Activated naive CD4-positive, alpha-beta T cell treated with anti-CD3 and anti-CD28 coated beads, Interleukin-2, amount 50 U/mL, for 24 hours (primary cell): ENCODE data around the gene ZFP90.

Experiments
- H3K27ac Mint-ChIP-seq: one replicate; pipeline ENCODE4 v1.8.0; 2021; ENCODE audit warnings: mild to moderate bottlenecking, mixed read lengths
- H3K27me3 Mint-ChIP-seq: one replicate; pipeline ENCODE4 v1.8.0; 2021; ENCODE audit warnings: mixed read lengths
- H3K36me3 Mint-ChIP-seq: one replicate; pipeline ENCODE4 v1.8.0; 2021; ENCODE audit warnings: mixed read lengths
- H3K4me1 Mint-ChIP-seq: one replicate; pipeline ENCODE4 v1.8.0; 2021; ENCODE audit warnings: mixed read lengths
- H3K4me3 Mint-ChIP-seq: one replicate; pipeline ENCODE4 v1.8.0; 2021; ENCODE audit warnings: mild to moderate bottlenecking, mixed read lengths
- H3K9me3 Mint-ChIP-seq: one replicate; pipeline ENCODE4 v1.8.0; 2021; ENCODE audit warnings: mixed read lengths

Gene ZFP90

GRCh38 chr16:68508641-68509240, 30.4 kb upstream of the ZFP90 start:
- no peak overlapping the region for H3K27ac Mint-ChIP-seq
- no peaks in the 10 kb centered on the region for H3K36me3 Mint-ChIP-seq
- H3K4me3 Mint-ChIP-seq: no peak overlapping the region
- no peaks in the 10 kb centered on the region for H3K27me3 Mint-ChIP-seq
- no peaks in the 10 kb centered on the region for H3K9me3 Mint-ChIP-seq
- H3K4me1 Mint-ChIP-seq: peaks cover 3% of the 10 kb centered on the region

GRCh38 chr16:68509381-68509780, 29.7 kb upstream of the ZFP90 start:
- H3K4me3 Mint-ChIP-seq: no peak overlapping the region
- no peaks in the 10 kb centered on the region for H3K27me3 Mint-ChIP-seq
- no peak overlapping the region for H3K27ac Mint-ChIP-seq
- no peaks in the 10 kb centered on the region for H3K36me3 Mint-ChIP-seq
- H3K9me3 Mint-ChIP-seq: no peaks in the 10 kb centered on the region
- peaks cover 3% of the 10 kb centered on the region for H3K4me1 Mint-ChIP-seq

- Mint-ChIP-seq H3K9me3 (no peaks in the 10 kb centered on the region), H3K27ac (no peak overlapping the region), H3K4me1 (peaks cover 3% of the 10 kb centered on the region), H3K36me3 (no peaks in the 10 kb centered on the region), H3K4me3 (no peak overlapping the region), H3K27me3 (no peaks in the 10 kb centered on the region)
Measured at GRCh38 chr16:68510775-68511174, 28.3 kb upstream of the ZFP90 start.

- Mint-ChIP-seq H3K27me3 (no peaks in the 10 kb centered on the region), H3K4me1 (peaks cover 3% of the 10 kb centered on the region), H3K9me3 (no peaks in the 10 kb centered on the region), H3K36me3 (no peaks in the 10 kb centered on the region), H3K4me3 (no peak overlapping the region), H3K27ac (no peak overlapping the region)
Measured at GRCh38 chr16:68512183-68512582, 26.9 kb upstream of the ZFP90 start.

GRCh38 chr16:68512742-68513141, 26.3 kb upstream of the ZFP90 start:
- Mint-ChIP-seq H3K9me3 (no peaks in the 10 kb centered on the region), H3K27me3 (no peaks in the 10 kb centered on the region), H3K36me3 (no peaks in the 10 kb centered on the region), H3K4me3 (no peak overlapping the region), H3K4me1 (peaks cover 3% of the 10 kb centered on the region), H3K27ac (no peak overlapping the region)

GRCh38 chr16:68514511-68514910, 24.6 kb upstream of the ZFP90 start:
- H3K4me1 Mint-ChIP-seq: peaks cover 3% of the 10 kb centered on the region
- H3K27ac Mint-ChIP-seq: no peak overlapping the region
- no peaks in the 10 kb centered on the region for H3K27me3 Mint-ChIP-seq
- no peaks in the 10 kb centered on the region for H3K9me3 Mint-ChIP-seq
- no peak overlapping the region for H3K4me3 Mint-ChIP-seq
- H3K36me3 Mint-ChIP-seq: no peaks in the 10 kb centered on the region

GRCh38 chr16:68517606-68518166, 21.4 kb upstream of the ZFP90 start:
- H3K27ac Mint-ChIP-seq: no peak overlapping the region
- no peaks in the 10 kb centered on the region for H3K9me3 Mint-ChIP-seq
- H3K4me1 Mint-ChIP-seq: peaks cover 9% of the 10 kb centered on the region
- H3K4me3 Mint-ChIP-seq: no peak overlapping the region
- H3K27me3 Mint-ChIP-seq: no peaks in the 10 kb centered on the region
- H3K36me3 Mint-ChIP-seq: no peaks in the 10 kb centered on the region

GRCh38 chr16:68519225-68519745, 19.8 kb upstream of the ZFP90 start:
- no peak overlapping the region for H3K4me3 Mint-ChIP-seq
- no peaks in the 10 kb centered on the region for H3K36me3 Mint-ChIP-seq
- H3K4me1 Mint-ChIP-seq: peaks cover 9% of the 10 kb centered on the region
- H3K27ac Mint-ChIP-seq: no peak overlapping the region
- no peaks in the 10 kb centered on the region for H3K27me3 Mint-ChIP-seq
- no peaks in the 10 kb centered on the region for H3K9me3 Mint-ChIP-seq

- Mint-ChIP-seq H3K4me1 (peaks cover 9% of the 10 kb centered on the region), H3K9me3 (no peaks in the 10 kb centered on the region), H3K27me3 (no peaks in the 10 kb centered on the region), H3K36me3 (no peaks in the 10 kb centered on the region), H3K27ac (peak overlapping the region; percentile 46), H3K4me3 (peak overlapping the region; percentile 36)
Measured at GRCh38 chr16:68520649-68521086, 18.4 kb upstream of the ZFP90 start.

GRCh38 chr16:68524069-68524820, 14.8 kb upstream of the ZFP90 start:
- H3K9me3 Mint-ChIP-seq: no peaks in the 10 kb centered on the region
- H3K27ac Mint-ChIP-seq: no peak overlapping the region
- H3K4me1 Mint-ChIP-seq: peaks cover 17% of the 10 kb centered on the region
- H3K27me3 Mint-ChIP-seq: no peaks in the 10 kb centered on the region
- H3K36me3 Mint-ChIP-seq: no peaks in the 10 kb centered on the region
- H3K4me3 Mint-ChIP-seq: no peak overlapping the region

- Mint-ChIP-seq H3K4me3 (no peak overlapping the region), H3K9me3 (no peaks in the 10 kb centered on the region), H3K27ac (no peak overlapping the region), H3K4me1 (peaks cover 20% of the 10 kb centered on the region), H3K27me3 (no peaks in the 10 kb centered on the region), H3K36me3 (no peaks in the 10 kb centered on the region)
Measured at GRCh38 chr16:68526143-68526781, 12.8 kb upstream of the ZFP90 start.

- no peaks in the 10 kb centered on the region for H3K27me3 Mint-ChIP-seq
- no peaks in the 10 kb centered on the region for H3K36me3 Mint-ChIP-seq
- no peak overlapping the region for H3K27ac Mint-ChIP-seq
- no peaks in the 10 kb centered on the region for H3K9me3 Mint-ChIP-seq
- H3K4me3 Mint-ChIP-seq: no peak overlapping the region
- peaks cover 22% of the 10 kb centered on the region for H3K4me1 Mint-ChIP-seq
Measured at GRCh38 chr16:68526782-68527145, 12.3 kb upstream of the ZFP90 start.

- Mint-ChIP-seq H3K9me3 (no peaks in the 10 kb centered on the region), H3K4me3 (no peak overlapping the region), H3K4me1 (peaks cover 22% of the 10 kb centered on the region), H3K27ac (no peak overlapping the region), H3K36me3 (no peaks in the 10 kb centered on the region), H3K27me3 (no peaks in the 10 kb centered on the region)
Measured at GRCh38 chr16:68528233-68528632, 10.9 kb upstream of the ZFP90 start.

GRCh38 chr16:68528686-68529379, 10.3 kb upstream of the ZFP90 start:
- peak overlapping the region; percentile 88 for H3K4me3 Mint-ChIP-seq
- peaks cover 2% of the 10 kb centered on the region for H3K36me3 Mint-ChIP-seq
- H3K27ac Mint-ChIP-seq: peak overlapping the region; percentile 71
- no peaks in the 10 kb centered on the region for H3K27me3 Mint-ChIP-seq
- H3K9me3 Mint-ChIP-seq: no peaks in the 10 kb centered on the region
- peaks cover 22% of the 10 kb centered on the region for H3K4me1 Mint-ChIP-seq

- H3K4me1 Mint-ChIP-seq: peaks cover 22% of the 10 kb centered on the region
- H3K4me3 Mint-ChIP-seq: peak overlapping the region; percentile 88
- H3K27ac Mint-ChIP-seq: peak overlapping the region; percentile 93
Measured at GRCh38 chr16:68529608-68529930, 9.5 kb upstream of the ZFP90 start.

More at GRCh38 chr16:68529608-68529930, 9.5 kb upstream of the ZFP90 start:
- no peaks in the 10 kb centered on the region for H3K9me3 Mint-ChIP-seq
- peaks cover 4% of the 10 kb centered on the region for H3K36me3 Mint-ChIP-seq
- H3K27me3 Mint-ChIP-seq: no peaks in the 10 kb centered on the region
